WTC11 (cell line): ENCODE measurements around the gene MYMK. TPM values are rescaled to one million over a fixed set of nuclear protein-coding genes. Genes with fewer than 3 reads are reported as not detected.

Source experiments
- ATAC-seq: fragments of 200-7000 bp; cut with Tn5 transposase; 2 replicates; pipeline ENCODE4 v1.10.0; 2021; ENCODE audit warnings: mild to moderate bottlenecking, moderate library complexity
- CTCF ChIA-PET: fragments of 300-600 bp; sonication (Branson Sonifier 250); formaldehyde crosslinking; loops from one replicate; lab custom pipeline; 2021; ENCODE audit warnings: antibody characterized with exemption; lab: Charles Lee
- POLR2A ChIA-PET: fragments of 350-600 bp; sonication (Branson Sonifier 250); formaldehyde crosslinking; loops from one replicate; lab custom pipeline; 2021; ENCODE audit warnings: antibody characterized with exemption; lab: Charles Lee
- DNase-seq: peaks from one replicate; pipeline ENCODE4 v3.0.0; 2021; ENCODE audit warnings: low spot score
- H3K27ac Mint-ChIP-seq: 2 replicates; pipeline ENCODE4 v1.8.0; 2021; ENCODE audit warnings: mixed read lengths
- H3K27me3 Mint-ChIP-seq: 2 replicates; pipeline ENCODE4 v1.8.0; 2021; ENCODE audit warnings: low read depth, mild to moderate bottlenecking, moderate library complexity, mixed read lengths
- H3K36me3 Mint-ChIP-seq: 2 replicates; pipeline ENCODE4 v1.8.0; 2021; ENCODE audit warnings: mixed read lengths
- H3K4me1 Mint-ChIP-seq: 2 replicates; pipeline ENCODE4 v1.8.0; 2022; ENCODE audit warnings: mixed read lengths
- H3K4me3 Mint-ChIP-seq: 2 replicates; pipeline ENCODE4 v1.8.0; 2021; ENCODE audit warnings: mild to moderate bottlenecking, moderate library complexity, mixed read lengths
- H3K9me3 Mint-ChIP-seq: 2 replicates; pipeline ENCODE4 v1.8.0; 2021; ENCODE audit warnings: mixed read lengths
- CBFB ChIP-seq: sonication (generic); formaldehyde crosslinking; IDR thresholded peaks from 2 replicates; pipeline ENCODE4 v1.8.1; 2022; ENCODE audit warnings: mild to moderate bottlenecking, low read depth, missing genetic modification reagents
- GTF2I ChIP-seq: fragments of 250-450 bp; sonication (Bioruptor Pico); conservative IDR thresholded peaks from 2 replicates; pipeline ENCODE4 v1.4.0; 2021; ENCODE audit warnings: mild to moderate bottlenecking
- MAX ChIP-seq: sonication (generic); formaldehyde crosslinking; IDR thresholded peaks from 2 replicates; pipeline ENCODE4 v1.8.0; 2022; ENCODE audit warnings: mild to moderate bottlenecking, missing genetic modification reagents
- MLX ChIP-seq: sonication (generic); formaldehyde crosslinking; IDR thresholded peaks from 2 replicates; pipeline ENCODE4 v1.8.1; 2023; ENCODE audit warnings: mild to moderate bottlenecking, missing genetic modification reagents, moderate library complexity
- MXD4 ChIP-seq: fragments of 250-450 bp; sonication (Bioruptor Pico); IDR thresholded peaks from 2 replicates; pipeline ENCODE4 v1.8.0; 2021; ENCODE audit warnings: mild to moderate bottlenecking, moderate library complexity, borderline replicate concordance
- NR2C2 ChIP-seq: sonication (generic); formaldehyde crosslinking; IDR thresholded peaks from 2 replicates; pipeline ENCODE4 v1.8.0; 2022; ENCODE audit warnings: mild to moderate bottlenecking, missing genetic modification reagents
- ZMAT4 ChIP-seq: fragments of 250-450 bp; sonication (Bioruptor Pico); IDR thresholded peaks from 2 replicates; pipeline ENCODE4 v1.9.0; 2021; ENCODE audit warnings: mild to moderate bottlenecking
- ZNF138 ChIP-seq: sonication (generic); formaldehyde crosslinking; conservative IDR thresholded peaks from 2 replicates; pipeline ENCODE4 v1.8.1; 2022; ENCODE audit warnings: mild to moderate bottlenecking, moderate library complexity, missing genetic modification reagents
- ZNF263 ChIP-seq: sonication (generic); formaldehyde crosslinking; IDR thresholded peaks from 2 replicates; pipeline ENCODE4 v1.8.1; 2022; ENCODE audit warnings: low read depth, mild to moderate bottlenecking, moderate library complexity, missing genetic modification reagents
- ZNF281 ChIP-seq: sonication (generic); formaldehyde crosslinking; IDR thresholded peaks from 2 replicates; pipeline ENCODE4 v1.8.0; 2023; ENCODE audit warnings: mild to moderate bottlenecking, missing genetic modification reagents
- ZNF416 ChIP-seq: fragments of 250-450 bp; sonication (Bioruptor Pico); IDR thresholded peaks from 2 replicates; pipeline ENCODE4 v1.9.0; 2021; ENCODE audit warnings: mild to moderate bottlenecking, inconsistent platforms
- total RNA-seq: library from RNA; stranded (reverse); gene quantifications from 3 replicates; pipeline ENCODE4 v1.2.3, GENCODE V29; 2021
- TF ChIP-seq, protein P1 (sequence below): sonication (generic); formaldehyde crosslinking; IDR thresholded peaks from 2 replicates; pipeline ENCODE4 v1.8.1; 2022; ENCODE audit warnings: mild to moderate bottlenecking, missing genetic modification reagents, moderate library complexity, borderline replicate concordance
- TF ChIP-seq, protein P2 (sequence below): sonication (generic); formaldehyde crosslinking; conservative IDR thresholded peaks from 2 replicates; pipeline ENCODE4 v1.8.1; 2023; ENCODE audit warnings: mild to moderate bottlenecking, low read depth, missing genetic modification reagents, moderate library complexity
- TF ChIP-seq, protein P3 (sequence below): fragments of 250-450 bp; sonication (Bioruptor Pico); IDR thresholded peaks from 2 replicates; pipeline ENCODE4 v2.1.2; 2022; ENCODE audit warnings: mild to moderate bottlenecking, moderate library complexity
- TF ChIP-seq, protein P4 (sequence below): sonication (generic); formaldehyde crosslinking; IDR thresholded peaks from 2 replicates; pipeline ENCODE4 v1.8.0; 2022; ENCODE audit warnings: mild to moderate bottlenecking, missing genetic modification reagents

Gene MYMK
- total RNA-seq, 1 experiment from 2014 or later: not detected

DNA sequence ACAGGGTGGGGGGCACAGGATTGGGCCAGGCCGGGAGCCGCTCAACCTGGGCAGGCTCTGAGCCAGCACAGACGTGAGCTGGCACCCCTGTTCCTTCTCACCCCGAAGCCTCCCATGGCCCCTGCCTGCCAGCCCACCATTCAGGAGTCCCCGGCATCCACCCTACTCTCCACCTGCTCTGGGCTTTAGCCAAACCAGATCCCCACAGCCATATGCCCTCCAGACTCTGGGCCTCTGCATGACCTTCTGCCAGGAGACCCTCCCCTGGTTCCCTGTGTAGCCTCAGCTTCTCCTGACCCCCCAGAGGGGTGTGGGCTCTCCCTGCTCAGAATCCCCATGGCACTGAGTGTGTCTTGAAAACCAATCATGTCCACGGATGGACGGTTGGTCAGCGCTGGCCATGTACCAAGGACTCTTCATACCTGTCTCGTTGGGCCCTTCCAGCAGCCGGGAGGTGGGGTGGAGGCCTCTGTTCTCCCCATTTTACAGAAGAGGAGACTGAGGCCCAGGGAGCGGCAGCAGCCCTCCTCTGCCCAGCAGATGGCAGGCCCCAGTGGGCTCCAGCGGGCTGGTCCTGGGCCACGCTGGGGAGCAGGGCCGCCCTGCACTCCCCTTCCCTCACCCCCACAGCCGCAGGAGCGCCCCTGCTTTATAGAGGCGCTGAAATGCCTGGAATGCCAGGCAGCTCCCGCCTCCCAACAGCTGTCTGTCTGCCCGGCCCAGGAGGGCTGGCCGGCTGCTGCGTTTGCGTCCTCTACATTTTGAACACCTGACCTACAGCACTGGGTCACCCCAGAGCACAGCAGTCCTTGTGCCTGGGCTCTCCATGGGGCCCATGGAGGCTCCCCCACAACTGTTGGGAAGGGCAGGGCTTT lies 3.5 kb upstream of the MYMK start:
- ATAC-seq: peak; percentile 40
- Mint-ChIP-seq H3K36me3 (no peaks in the 10 kb centered on the region), H3K27ac (no peak overlapping the region; the same call in 1 of the 2 replicates), H3K4me1 (peaks cover 38% of the 10 kb centered on the region), H3K4me3 (no peak overlapping the region), H3K9me3 (no peaks in the 10 kb centered on the region), H3K27me3 (peaks cover 7% of the 10 kb centered on the region)
- ChIA-PET CTCF (interaction anchor here (0.5 to 5.1 kb wide), 17 partner anchors 10 to 466 kb away, joined by 3 to 24 read pairs (median 4); partner anchors contain the start of gene CACFD1), POLR2A (no interaction called here)
- TF ChIP-seq MLX (CRISPR knock-in tag): no peak
- TF ChIP-seq ZNF263: no peak
- TF ChIP-seq GTF2I (CRISPR knock-in tag): peak; percentile 77; the same call in 1 of the 2 replicates
- peak; percentile 44 for DNase-seq

- Mint-ChIP-seq H3K4me1 (peaks cover 33% of the 10 kb centered on the region), H3K27me3 (peaks cover 2% of the 10 kb centered on the region; the same call in 1 of the 2 replicates), H3K27ac (0 out of 2 replicates have a peak overlapping the region, but pooled peaks have one; percentile 3), H3K36me3 (no peaks in the 10 kb centered on the region), H3K9me3 (no peaks in the 10 kb centered on the region), H3K4me3 (peak overlapping the region; percentile 34; the same call in 1 of the 2 replicates)
- DNase-seq (peak; percentile 30), ATAC-seq (no peak; the same call in 1 of the 2 replicates)
- TF ChIP-seq CBFB (CRISPR knock-in tag) (no peak), ZNF281 (CRISPR knock-in tag) (no peak), NR2C2 (CRISPR knock-in tag) (no peak), ZNF416 (CRISPR knock-in tag) (no peak)
- TF ChIP-seq, protein P1, sequence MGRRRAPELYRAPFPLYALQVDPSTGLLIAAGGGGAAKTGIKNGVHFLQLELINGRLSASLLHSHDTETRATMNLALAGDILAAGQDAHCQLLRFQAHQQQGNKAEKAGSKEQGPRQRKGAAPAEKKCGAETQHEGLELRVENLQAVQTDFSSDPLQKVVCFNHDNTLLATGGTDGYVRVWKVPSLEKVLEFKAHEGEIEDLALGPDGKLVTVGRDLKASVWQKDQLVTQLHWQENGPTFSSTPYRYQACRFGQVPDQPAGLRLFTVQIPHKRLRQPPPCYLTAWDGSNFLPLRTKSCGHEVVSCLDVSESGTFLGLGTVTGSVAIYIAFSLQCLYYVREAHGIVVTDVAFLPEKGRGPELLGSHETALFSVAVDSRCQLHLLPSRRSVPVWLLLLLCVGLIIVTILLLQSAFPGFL: no peak
- TF ChIP-seq, protein P2, sequence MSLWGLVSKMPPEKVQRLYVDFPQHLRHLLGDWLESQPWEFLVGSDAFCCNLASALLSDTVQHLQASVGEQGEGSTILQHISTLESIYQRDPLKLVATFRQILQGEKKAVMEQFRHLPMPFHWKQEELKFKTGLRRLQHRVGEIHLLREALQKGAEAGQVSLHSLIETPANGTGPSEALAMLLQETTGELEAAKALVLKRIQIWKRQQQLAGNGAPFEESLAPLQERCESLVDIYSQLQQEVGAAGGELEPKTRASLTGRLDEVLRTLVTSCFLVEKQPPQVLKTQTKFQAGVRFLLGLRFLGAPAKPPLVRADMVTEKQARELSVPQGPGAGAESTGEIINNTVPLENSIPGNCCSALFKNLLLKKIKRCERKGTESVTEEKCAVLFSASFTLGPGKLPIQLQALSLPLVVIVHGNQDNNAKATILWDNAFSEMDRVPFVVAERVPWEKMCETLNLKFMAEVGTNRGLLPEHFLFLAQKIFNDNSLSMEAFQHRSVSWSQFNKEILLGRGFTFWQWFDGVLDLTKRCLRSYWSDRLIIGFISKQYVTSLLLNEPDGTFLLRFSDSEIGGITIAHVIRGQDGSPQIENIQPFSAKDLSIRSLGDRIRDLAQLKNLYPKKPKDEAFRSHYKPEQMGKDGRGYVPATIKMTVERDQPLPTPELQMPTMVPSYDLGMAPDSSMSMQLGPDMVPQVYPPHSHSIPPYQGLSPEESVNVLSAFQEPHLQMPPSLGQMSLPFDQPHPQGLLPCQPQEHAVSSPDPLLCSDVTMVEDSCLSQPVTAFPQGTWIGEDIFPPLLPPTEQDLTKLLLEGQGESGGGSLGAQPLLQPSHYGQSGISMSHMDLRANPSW: no peak
- CTCF ChIA-PET: interaction anchor here (0.7 to 5.1 kb wide), 15 partner anchors 10 to 467 kb away, joined by 3 to 24 read pairs (median 4); partner anchors contain the start of gene CACFD1
- POLR2A ChIA-PET: no interaction called here
These were observed 2.7 kb upstream of the MYMK start for GRCh38 chr9:133527444-133527920.

DNA sequence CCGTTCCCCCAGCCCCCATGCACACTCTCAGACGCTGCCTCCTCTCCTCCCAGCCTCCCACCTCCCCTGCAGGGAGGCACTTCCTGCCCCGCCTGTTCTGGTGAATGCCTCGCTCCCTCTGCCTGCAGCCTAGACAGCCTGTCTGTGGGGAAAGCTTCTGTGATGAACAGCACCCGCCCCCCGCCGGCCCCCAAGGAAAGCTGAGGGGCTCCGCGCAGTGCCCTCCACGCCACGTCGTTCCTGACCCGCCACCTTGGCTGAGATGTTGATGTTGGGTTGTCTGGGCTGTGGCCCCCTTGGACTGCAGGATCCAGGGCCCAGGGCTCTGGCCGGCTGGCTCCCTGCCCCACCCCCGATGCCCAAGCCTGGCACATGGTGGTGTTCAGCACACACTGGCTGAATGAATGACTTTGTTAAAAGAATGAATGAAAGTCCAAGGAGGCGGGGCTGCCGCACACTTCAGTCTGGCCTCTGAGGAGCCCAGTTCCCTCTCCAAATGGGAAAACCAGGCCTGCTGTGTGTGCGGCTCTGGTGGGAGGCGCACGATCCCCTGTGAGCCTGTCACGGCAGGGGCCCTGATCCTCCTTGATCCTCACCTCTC lies 2.1 kb upstream of the MYMK start:
- POLR2A ChIA-PET: no interaction called here

More for the DNA sequence above, 2.1 kb upstream of the MYMK start:
- Mint-ChIP-seq H3K27me3 (peaks cover 2% of the 10 kb centered on the region; the same call in 1 of the 2 replicates), H3K27ac (peak overlapping the region; percentile 64; the same call in 1 of the 2 replicates), H3K4me3 (peak overlapping the region; percentile 34; the same call in 1 of the 2 replicates), H3K36me3 (no peaks in the 10 kb centered on the region), H3K4me1 (peaks cover 33% of the 10 kb centered on the region), H3K9me3 (no peaks in the 10 kb centered on the region)
- no peak for TF ChIP-seq MXD4 (CRISPR knock-in tag)
- TF ChIP-seq MAX: peak; percentile 56; the same call in 1 of the 2 replicates
- TF ChIP-seq, protein P3, sequence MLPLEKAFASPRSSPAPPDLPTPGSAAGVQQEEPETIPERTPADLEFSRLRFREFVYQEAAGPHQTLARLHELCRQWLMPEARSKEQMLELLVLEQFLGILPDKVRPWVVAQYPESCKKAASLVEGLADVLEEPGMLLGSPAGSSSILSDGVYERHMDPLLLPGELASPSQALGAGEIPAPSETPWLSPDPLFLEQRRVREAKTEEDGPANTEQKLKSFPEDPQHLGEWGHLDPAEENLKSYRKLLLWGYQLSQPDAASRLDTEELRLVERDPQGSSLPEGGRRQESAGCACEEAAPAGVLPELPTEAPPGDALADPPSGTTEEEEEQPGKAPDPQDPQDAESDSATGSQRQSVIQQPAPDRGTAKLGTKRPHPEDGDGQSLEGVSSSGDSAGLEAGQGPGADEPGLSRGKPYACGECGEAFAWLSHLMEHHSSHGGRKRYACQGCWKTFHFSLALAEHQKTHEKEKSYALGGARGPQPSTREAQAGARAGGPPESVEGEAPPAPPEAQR (CRISPR knock-in tag): no peak
- no peak for TF ChIP-seq ZMAT4 (CRISPR knock-in tag)
- TF ChIP-seq ZNF138: peak; percentile 4; the same call in 1 of the 2 replicates
- TF ChIP-seq, protein P4, sequence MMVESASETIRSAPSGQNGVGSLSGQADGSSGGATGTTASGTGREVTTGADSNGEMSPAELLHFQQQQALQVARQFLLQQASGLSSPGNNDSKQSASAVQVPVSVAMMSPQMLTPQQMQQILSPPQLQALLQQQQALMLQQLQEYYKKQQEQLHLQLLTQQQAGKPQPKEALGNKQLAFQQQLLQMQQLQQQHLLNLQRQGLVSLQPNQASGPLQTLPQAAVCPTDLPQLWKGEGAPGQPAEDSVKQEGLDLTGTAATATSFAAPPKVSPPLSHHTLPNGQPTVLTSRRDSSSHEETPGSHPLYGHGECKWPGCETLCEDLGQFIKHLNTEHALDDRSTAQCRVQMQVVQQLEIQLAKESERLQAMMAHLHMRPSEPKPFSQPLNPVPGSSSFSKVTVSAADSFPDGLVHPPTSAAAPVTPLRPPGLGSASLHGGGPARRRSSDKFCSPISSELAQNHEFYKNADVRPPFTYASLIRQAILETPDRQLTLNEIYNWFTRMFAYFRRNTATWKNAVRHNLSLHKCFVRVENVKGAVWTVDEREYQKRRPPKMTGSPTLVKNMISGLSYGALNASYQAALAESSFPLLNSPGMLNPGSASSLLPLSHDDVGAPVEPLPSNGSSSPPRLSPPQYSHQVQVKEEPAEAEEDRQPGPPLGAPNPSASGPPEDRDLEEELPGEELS (CRISPR knock-in tag): 0 out of 2 replicates have a peak, but pooled peaks have one; percentile 6
- peak; percentile 41 for DNase-seq
- CTCF ChIA-PET: interaction anchor here (0.9 to 5.1 kb wide), 14 partner anchors 12 to 216 kb away, joined by 3 to 24 read pairs (median 4); no protein-coding TSS in a partner anchor
- peak; percentile 65 for ATAC-seq
